HG03064 (cell line): Measurements from ENCODE around the gene PCDH18.

ENCODE experiments used
- ATAC-seq: cut with Tn5 transposase; IDR thresholded peaks from one replicate; pipeline ENCODE4 v1.9.1; 2021; ENCODE audit warnings: low read depth; ENCODE audit not compliant: unreplicated experiment

The PCDH18 gene

DNA sequence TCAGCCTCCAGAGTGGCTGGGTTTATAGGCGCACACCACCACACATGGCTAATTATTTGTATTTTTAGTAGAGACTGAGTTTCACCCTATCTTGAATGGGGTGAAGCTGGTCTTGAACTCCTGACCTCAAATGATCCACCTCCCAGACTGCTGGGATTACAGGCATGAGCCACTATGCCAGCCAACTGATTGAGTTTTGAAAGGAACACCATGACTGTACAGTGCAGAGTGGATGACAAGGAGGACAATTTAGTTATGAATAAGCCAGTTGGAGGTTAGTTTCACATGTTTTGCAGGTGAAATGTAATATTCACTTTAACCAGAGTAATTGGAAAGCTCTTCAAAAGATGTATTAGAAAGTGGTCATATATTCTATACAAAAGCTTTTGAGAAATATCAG is 60.8 kb downstream of the PCDH18 start:
- ATAC-seq: no peak

- no peak for ATAC-seq
These were observed 61.5 kb downstream of the PCDH18 start for GRCh38 chr4:137470806-137471205.
